ENCODE measurements around the gene ZBTB44.
"Not testable (repeated sequence)": the region's sequence is repeated elsewhere in the genome, so short reads cannot be mapped to it uniquely, and the experiment has no call there.

Gene ZBTB44

DNA sequence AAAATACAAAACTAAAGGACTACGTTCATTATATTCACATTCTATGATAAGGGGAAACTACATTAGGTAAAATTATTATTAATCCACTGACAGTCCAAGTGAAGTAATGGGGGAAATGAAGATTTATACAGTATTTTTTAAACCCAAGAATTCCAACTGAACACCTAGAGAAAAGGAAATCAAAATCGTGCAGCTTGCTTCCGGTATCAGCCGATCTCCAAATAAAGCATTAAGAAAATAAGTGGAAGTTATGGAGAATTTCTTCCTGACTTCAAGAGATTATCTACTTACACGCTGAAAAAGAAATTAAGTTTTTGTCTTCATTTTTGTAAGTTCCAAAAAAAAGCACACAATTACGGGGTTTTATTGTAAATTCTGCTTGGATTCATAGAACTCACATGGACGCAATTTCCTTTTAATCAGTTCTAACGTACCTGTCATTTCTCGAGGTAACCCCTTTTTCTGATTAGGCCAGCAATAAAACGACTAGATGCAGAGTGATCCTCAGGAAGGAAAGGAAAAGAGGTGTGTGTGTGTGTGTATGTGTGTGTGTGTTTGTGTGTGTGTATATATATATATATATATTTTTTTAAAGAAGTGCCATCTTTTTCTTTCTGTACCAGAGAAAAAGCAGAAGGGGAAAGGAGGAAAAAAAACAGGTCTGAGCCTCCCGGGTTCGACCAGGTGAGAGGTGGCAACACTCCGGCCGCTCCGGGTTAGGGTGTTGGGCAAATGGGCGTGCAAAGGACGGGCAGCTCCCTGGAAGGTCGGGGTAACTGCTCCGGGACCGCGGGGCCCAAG lies 1.1 kb downstream of the ZBTB44 start:
- no peak for DNase-seq (ENCODE audit: low read depth)

DNA sequence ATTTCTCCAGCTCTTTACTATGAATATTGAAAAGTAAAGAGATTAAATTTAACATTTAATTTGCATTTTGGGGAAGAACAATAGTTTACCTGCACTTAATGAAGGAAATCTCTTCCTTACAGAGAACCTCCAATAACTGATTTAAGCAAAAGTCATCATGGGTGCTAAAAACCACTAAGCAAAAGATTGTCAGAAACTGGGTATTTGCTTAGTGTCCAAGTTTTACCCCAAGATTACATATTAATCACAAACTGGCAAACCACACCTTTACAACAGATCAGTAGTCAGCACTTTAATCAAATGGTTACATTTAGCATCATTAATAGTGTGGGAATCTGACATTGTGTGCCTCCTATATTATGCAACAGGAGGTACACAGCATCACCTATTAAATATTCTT lies 2.7 kb downstream of the ZBTB44 start:
- no peak for DNase-seq (ENCODE audit: low read depth)

DNA sequence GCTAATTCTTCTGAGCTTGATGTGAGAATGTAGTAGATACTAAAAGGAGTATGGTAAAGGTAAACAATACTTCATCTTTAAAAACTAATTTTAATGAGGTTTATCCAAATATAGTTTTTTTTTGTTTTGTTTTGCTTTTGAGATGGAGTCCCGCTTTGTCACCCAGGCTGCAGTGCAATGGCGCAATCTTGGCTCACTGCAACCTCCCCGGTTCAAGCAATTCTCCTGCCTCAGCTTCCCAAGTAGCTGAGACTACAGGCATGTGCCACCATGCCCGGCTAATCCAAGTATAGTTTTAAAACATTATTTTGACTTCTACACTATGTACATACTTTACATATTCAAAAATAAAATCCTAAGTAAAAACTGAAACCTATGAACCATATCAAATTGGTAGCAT lies 4.1 kb downstream of the ZBTB44 start:
- DNase-seq (ENCODE audit: low read depth), result no peak

DNA sequence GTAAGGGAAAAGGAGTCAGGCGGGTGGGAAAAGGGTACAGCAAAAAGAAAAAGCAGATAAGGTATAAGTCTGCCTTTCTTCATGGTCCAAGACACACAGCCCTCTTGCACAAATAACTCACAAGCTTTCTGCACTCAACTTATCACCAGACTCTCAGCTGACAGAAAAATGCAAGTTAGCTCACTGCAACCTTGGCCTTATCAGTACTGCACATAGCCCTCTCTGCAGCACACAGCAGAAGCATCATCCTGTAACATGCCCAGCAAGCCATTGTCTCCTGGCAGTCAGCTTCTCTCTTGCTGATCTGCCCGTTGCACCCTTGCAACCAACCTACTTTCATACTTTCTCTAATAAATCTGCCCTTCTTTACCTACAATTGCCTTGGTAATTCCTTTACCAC lies 5.8 kb downstream of the ZBTB44 start:
- DNase-seq (ENCODE audit: low read depth), result no peak

DNA sequence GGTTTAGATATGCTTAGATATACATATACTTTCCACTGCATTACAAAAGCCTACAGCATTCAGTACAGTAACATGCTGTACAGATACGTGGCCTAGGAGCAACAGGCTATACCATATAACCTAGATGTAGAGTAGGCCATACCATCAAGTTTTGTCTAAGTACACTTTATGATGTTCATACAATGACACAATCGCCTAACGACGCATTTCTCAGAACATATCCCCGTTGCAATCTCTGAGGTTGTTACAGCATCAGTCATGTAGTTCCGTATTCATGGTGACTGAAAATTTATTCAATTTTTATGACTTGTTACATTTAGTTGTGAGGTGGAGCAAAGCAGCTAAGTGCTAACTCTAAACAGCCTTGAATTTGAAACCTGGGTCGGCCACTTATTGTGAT lies 6.7 kb downstream of the ZBTB44 start:
- DNase-seq (ENCODE audit: low read depth), result no peak

DNA sequence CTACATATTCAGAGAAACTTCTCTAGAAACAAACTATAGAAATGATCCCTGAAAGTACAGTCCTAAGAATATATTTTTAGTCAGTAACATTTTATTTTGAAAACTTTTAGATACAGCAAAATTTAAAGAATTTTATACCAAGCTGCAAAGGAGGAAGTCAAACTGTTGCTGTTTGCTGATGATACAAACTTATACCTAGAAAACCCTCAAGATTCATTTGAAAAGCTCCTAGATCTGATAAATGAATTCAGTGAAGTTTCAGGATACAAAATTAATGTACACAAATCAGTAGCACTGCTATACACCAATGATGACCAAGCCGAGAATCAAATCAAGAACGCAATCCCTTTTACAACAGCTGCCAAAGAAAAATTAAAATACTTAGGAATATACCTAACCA lies 10.1 kb downstream of the ZBTB44 start:
- no peak for DNase-seq (ENCODE audit: low read depth)

DNA sequence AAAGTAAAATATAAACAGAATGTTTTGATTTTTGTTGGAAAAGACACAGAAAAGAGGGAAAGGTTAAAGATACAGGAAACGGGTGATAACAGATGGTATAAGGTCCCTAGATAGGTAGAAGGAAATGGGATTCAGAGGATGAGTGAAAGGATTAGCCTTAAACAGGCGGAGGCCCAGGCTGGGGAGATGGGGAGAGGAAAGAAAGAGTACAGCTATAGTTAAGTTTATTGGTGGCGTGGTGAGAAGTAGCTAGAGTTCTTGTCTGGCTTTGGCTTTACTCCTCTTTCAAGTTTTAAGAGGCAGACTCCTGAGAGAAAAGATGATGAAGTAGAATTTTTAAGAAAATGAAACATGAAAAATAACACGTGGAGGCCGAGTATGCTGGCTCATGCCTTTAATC lies 13.7 kb downstream of the ZBTB44 start:
- no peak for DNase-seq (ENCODE audit: low read depth)

DNA sequence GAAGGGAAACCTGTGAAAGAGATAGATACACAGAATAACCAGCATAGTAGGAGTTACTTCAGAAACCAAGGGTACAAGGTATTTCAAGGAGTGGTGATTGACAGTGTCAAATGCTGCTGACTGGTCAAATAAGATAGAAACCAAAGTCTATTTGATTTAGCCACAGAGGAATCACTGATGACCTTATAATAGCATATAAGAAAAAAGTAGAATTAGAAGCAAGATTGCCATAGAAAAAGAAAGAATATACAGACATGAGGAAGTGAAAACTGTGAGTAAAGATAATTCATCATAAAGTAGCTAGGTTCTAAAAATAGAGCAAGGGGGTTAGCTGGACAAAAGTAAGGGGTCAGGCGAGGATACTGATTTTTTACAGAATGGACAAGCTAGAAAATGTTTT lies 14.2 kb downstream of the ZBTB44 start:
- no peak for DNase-seq (ENCODE audit: low read depth)

DNA sequence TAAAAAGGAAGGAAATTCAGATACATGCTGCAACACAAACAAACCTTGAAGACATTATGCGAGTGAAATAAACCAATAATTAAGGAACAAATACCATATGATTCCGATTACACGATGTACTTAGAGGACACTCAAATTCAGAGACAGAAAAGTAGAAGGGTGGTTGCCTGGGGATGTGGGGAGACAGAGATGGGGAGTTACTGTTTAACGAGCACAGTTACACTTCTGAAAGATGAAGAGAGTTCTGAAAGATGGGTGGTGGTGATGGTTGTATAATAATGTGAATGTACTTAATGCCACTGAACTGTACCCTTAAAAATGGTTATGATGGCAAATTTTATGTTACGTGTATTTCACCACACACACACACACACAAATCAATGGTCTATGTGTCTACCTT lies 14.7 kb downstream of the ZBTB44 start:
- no peak for DNase-seq (ENCODE audit: low read depth)

DNA sequence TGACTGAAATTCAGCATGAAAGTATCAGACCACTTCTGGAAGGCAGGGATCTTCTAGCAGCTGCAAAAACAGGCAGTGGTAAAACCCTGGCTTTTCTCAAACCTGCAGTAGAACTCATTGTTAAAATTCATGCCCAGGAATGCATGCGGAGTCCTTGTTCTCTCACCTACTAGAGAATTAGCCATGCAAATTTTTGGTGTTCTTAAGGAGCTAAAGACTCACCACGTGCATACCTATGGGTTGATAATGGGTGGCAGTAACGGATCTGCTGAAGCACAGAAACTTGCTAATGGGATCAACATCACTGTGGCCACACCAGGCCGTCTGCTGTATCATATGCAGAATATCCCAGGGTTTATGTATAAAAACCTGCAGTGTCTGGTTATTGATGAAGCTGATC lies 19.1 kb downstream of the ZBTB44 start:
- DNase-seq (ENCODE audit: low read depth), result no peak

DNA sequence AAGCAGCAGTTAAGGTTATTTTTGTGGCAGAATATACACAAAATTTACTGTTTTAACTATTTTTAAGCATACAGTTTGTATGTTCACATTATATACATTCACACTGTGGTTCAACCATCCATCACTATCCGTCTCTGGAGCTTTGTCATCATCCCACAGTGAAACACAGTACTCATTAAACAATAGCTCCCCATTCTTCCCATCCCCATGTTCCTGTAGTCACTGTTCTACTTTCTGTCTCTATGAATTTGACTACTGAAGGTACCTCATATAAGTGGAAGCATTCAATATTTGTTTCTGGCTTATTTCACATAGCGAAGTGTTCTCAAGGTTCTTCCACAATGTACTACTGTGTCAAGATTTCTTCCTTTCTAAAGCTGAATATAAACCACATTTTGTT lies 32.6 kb downstream of the ZBTB44 start:
- no peak for DNase-seq (ENCODE audit: low read depth)

DNA sequence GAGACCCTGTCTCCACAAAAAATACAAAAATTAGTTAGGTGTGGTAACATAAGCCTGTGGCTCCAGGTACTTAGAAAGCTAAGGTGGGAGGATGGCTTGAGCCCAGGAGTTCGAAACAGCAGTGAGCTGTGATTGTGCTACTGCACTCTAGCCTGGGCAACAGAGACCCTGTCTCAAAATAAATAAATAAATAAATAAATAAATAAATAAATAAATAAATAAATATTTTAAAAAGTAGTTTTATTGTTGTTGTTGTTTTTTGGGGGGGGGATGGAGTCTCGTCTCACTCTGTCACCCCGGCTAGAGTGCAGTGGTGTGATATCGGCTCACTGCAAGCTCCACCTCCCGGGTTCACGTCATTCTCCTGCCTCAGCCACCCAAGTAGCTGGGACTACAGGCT lies 33.4 kb downstream of the ZBTB44 start:
- DNase-seq (ENCODE audit: low read depth), result not testable (repeated sequence)

DNA sequence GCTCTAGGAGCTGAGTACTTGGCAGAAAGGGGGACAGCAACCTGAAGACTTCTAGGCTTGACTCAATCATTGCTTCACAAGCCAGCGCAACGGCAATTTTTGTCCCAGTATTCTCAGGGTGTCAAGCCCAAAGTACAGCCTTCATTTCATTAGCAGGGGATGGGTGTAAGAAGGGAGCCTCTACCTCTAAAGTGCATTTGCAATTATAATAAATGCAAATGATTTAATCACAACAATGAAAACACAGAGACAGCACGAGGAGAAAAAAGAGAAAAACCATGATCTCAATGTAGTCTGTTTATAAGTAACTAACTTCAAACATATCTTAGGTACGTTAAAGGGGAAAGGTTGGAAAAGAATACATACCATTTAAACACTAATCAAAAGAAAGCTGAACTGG lies 34.7 kb downstream of the ZBTB44 start:
- no peak for DNase-seq (ENCODE audit: low read depth)

DNA sequence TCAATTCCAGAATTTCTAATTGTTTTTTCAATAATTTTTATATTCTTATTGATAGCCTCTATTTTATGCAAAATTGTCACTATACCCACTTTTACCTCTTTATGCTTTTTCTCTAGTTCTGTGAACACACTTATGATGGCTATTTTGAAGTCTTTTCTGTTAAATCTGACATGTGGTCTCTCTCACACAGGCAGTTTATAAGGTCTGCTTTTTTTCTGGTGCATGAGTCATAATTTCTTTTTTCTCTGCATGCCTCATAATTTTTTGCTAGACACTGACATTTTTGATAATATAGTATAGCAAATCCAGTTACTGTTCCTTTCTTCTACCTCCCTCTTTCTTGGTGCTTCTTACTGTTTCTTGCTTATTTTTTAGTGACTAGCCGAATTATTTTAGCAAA lies 36.0 kb downstream of the ZBTB44 start:
- DNase-seq (ENCODE audit: low read depth), result no peak

DNA sequence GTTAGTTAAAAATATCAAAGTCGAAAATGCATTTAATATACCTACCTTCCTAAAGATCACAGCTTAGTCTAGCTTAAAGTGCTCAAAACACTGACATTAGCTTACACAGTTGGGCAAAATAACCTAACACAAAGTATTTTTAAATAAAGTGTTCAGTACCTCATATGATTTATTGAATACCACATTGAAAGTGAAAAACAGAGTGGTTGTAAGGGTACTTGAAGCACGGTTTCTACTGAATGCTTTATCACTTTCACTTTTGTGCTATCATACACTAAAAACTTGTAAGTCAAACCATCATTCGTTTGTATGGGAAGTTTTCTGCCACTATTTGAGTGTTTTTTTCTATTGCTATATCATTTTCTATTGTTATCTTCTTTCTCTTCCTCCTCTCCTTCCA lies 36.6 kb downstream of the ZBTB44 start:
- no peak for DNase-seq (ENCODE audit: low read depth)

DNA sequence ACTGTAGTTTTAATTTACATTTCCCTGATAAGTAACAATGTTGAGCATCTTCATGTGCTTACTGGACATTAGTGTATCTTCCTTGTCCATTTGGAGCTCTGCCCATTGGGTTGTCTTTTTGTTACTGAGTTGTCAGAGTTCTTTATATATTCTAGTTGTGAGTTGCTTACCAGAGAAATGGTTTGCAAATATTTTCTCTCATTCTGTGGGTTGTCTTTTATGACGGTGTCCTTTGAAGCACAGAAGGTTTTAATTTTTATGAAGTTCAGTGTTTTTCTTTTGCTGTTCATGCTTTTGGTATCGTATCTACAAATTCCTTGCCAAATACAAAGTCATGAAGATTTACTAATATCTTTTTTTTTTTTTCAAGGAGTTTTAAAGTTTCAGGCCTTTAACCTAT lies 42.4 kb downstream of the ZBTB44 start:
- DNase-seq (ENCODE audit: low read depth), result no peak

DNA sequence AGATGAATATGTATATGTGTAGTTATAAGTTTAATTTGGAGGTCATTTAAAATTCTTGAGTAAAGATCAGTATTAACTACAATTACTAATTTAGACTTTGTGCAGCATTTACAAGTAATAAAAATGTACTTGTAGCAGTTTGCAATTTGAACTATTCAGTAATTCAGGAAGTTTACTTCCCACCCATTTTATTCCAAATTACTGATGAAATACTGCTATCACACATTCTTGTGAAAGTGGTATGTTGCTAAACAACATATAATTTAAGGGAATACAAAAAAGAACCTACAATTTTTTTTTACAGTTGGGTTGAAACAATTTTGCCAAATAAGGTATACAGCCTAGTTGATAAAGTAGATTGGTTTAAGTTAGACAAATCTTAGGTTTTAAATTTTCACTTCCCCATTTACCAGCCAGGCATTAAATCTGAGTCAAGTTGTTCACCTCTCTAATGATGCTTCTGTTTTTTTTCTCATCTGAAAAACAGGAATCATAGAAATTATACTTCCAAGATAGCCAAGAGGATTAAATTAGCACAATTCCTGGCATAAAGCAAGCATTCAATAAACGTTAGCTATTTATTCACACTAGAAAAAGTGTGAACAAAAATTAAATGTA lies 45.3 kb downstream of the ZBTB44 start:
- no peak for DNase-seq (ENCODE audit: low read depth)

DNA sequence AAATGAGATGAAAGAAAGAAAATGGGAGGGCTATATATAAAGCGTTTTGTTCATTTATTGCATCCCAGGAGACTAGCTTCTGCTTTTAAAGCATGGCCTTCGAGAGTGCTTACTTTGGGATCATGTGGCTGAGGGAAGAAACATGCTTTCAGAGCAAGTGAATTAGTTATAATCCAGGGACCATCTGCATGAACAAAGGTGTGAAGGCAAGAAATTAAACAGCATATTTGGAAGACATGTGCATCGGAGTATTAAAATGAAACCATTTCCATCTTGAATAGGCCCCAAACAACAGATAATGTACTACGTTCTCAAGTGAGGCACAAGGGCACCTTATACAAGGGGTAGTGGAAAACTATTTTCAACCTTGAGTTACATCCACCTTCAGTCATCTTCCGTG lies 51.4 kb downstream of the ZBTB44 start:
- DNase-seq (ENCODE audit: low read depth), result no peak

DNA sequence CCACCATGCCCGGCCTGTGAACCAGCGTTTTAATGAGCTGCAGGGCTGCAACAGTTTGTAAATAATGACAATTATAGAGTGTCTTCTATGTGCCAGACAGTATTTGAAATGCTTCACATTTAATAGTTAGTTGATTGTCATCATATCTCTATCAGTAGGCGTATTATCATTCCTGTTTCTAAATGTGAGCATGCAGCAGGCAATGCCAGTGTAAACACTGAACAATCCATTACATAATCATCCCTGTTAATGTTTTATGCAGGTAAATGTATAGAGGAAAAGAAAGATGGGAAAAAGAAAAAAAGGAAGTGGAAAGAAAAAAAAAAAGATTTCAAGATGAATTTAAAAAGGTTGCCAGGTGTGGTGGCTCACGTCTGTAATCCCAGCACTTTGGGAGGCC lies 52.3 kb downstream of the ZBTB44 start:
- no peak for DNase-seq (ENCODE audit: low read depth)

DNA sequence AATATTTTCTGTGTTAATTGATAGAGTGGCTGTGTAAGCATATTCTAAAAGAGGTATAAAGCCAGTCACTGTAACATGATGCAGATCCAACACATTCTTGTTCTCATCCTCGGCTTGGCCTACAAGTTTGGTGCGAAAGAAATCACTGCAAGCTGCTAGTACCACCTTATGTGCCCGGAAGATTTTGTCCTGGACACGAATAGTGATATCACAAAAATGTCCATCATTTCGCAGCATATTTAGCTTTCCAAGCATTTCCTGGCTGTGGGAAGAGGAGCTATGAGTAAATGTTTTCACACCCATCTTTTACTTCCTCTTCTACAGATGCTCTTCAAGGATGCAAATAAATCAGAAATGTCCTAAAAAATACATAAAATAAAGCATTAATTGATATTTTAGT lies 53.1 kb downstream of the ZBTB44 start:
- no peak for DNase-seq (ENCODE audit: low read depth)

DNA sequence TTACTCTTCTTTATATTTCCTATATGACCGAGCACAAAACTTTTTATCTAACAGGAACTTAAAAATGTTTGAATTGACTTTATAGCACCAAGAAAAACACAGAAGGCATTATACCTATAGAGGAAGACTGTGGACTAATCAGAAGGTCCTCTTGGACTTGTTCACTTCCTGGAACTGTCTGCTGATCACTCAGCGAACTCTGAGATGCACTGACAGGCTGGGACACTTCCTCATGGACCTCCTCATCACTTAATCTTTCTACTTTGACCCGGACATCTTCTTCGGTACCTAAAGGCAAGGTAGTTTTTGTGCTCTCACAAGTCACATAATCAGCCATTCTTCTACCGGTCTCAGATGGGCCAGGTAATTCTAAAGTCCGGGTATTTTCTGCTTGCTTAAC lies 54.0 kb downstream of the ZBTB44 start:
- DNase-seq (ENCODE audit: low read depth), result no peak

DNA sequence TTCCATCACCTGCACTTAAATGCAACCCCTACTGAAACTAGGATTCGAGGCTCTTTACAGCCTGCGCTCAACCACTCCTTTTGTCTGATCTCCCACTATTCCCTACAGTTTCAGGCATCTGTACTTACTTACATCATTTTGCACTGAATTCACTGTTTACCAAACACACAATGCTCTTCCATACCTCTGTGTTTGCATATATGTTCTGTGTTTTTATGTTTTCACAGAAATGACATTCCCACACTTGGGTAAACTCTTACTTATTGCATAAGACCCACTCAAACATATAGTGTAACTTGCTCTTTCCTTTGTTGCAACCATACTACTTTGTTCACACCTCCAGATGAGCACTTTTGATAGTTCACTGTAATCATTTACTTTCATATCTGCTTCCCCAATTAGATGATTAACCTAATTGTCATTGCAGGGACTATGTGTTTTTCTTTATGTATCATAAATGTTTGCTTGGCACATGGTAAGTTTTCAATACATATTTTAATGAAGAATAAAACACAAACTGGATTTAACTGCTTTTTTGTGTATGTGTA lies 54.6 kb downstream of the ZBTB44 start:
- DNase-seq (ENCODE audit: low read depth), result no peak

DNA sequence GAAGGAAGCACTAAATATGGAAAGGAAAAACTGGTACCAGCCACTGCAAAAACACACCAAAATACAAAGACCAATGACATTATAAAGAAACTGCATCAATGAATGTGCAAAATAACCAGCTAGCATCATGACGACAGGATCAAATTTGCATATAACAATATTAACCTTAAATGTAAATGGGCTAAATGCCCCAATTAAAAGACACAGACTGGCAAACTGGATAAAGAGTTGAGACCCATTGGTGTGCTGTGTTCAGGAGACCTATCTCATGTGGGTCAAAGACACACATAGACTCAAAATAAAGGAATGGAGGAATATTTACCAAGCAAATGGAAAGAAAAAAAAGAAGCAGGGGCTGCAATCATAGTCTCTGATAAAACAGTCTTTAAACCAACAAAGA lies 63.0 kb downstream of the ZBTB44 start:
- DNase-seq (ENCODE audit: low read depth), result not testable (repeated sequence)

DNA sequence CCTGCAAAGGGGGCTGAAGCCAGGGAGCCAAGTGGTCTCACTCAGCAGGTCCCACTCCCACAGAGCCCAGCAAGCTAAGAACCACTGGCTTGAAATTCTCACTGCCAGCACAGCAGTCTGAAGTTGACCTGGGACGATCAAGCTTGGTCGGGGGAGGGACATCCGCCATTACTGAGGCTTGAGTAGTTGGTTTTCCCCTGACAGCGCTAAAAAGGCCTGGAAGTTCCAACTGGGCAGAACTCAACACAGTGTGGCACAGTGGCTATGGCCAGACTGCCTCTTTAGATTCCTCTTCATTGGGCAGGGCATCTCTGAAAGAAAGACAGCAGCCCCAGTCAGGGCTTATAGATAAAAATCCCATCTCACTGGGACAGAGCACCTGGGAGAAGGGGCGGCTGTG lies 64.8 kb downstream of the ZBTB44 start:
- DNase-seq (ENCODE audit: low read depth), result not testable (repeated sequence)
